HG03103 (cell line): ENCODE data around the gene HSBP1L1.

ENCODE experiments used
- ATAC-seq: cut with Tn5 transposase; IDR thresholded peaks from one replicate; pipeline ENCODE4 v1.9.1; 2021; ENCODE audit warnings: low read depth; ENCODE audit not compliant: unreplicated experiment

HSBP1L1 gene

DNA sequence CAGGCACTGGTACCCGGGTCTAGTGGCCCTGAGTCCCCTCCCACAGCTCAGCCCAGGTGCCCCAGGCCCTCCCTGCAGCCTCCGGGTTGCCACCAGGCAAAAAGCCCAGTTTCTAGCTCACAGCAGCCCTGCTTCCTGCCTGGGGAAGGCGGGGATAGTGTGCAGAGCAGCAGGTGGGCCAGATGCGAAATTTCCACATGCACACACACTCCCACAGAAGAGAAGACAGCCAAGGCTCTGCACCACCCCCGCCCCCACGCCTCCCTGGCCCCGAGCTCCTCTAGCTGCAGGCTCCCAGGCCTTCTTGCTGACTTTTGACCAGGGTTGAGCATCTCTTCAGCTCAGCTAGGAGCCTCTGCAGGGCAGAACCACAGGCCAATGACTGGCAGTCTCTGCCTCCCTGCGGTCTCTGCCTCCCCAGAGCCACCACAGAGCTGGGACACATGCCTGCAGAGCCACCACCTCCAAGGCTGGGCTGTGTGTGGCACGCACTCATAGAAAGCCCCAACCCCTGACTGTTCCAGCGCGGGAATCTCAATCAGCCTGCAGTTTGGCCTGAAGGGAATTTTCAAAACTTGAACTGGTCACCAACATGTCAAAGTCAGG lies 20.2 kb upstream of the HSBP1L1 start:
- ATAC-seq: no peak

DNA sequence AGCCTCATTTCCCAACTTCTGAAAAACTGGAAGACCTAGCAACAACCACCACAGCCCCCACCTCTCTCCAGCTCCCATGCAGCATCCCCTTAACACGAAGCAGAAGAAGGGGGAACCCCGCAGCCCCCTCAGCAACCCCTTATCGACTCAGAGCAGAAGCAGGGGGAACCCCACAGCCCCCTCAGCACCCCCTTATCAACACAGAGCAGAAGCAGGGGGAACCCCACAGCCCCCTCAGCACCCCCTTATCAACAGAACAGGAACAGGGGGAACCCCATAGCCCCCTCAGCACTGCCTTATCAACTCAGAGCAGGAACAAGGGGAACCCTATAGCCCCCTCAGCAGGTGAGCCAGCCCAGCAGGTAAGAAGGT lies 19.7 kb upstream of the HSBP1L1 start:
- ATAC-seq: no peak

DNA sequence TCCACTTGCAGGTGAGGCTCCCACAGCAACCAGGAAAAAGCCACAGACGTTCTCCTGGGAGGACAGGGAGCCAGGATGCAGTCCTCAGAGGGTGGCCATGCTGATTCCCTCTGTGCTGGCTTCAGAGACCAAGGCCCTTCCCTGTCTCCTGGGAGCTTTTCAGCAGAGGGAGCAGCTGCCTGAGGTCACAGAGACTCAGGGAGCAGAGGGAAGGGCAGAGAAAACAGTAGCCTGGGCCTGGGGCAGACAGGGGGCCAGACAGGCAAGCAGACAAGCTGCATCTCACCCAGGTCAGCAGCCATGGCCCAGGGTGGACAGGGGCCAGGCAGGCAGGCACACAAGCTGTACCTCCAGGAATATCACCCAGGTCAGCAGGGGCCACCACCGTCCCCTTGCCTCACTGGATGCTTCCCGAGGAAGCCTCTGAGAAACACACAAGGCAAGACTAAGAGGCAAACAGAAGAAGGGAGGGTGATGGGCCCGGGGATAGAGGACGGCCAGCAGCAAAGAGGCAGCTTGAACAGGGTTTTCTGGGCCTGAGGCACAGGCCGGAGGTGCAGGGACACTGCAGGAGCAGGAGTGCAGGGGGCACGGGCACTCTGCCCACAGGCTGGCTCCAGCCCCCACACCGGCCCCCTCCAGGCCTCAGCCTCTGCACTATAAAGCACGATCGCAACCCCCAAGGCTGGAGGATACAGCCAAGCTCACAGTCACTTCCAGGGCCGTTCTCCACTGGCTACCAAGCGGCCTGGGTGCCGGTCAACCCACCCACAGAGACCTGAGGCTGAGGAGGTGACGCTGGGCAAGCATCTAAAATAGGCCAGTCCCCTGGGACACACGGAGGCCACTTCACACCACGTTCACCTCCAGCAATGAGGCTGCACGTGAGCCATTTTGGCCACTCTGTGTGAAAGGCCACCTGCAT lies 19.1 kb upstream of the HSBP1L1 start:
- no peak for ATAC-seq

DNA sequence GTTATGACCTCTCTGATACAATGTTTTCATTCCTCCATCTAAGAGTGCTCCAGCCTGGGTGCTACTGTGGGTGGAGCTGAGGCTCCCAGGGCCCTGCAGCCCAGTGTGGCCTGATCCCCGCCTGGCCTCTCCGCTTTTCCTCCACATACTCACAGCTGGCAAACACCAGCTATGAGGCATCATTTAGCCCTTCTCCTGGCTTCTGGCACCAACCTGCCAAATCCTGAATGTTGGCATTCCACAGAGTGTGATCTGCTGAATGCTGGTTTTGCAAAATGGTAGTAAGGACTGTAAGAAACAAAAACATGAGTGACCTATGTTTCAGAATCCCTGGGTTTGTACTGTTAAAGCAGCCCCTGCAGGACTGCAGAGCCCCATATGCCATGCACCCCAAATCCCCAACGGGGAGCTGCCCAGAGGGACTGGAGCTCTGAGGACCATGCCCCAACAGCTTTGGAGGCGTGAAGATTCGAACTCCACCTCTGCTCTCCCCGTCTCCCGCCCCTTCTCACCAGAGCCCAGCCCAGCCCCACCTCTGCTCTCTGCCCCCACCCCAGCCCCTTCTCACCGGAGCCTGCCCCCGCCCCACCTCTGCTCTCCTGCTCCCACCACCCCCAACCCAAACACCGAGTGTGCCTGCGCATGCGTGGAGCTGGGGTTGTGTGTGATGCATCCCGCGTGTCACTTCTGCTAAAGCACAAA lies 17.2 kb upstream of the HSBP1L1 start:
- no peak for ATAC-seq

DNA sequence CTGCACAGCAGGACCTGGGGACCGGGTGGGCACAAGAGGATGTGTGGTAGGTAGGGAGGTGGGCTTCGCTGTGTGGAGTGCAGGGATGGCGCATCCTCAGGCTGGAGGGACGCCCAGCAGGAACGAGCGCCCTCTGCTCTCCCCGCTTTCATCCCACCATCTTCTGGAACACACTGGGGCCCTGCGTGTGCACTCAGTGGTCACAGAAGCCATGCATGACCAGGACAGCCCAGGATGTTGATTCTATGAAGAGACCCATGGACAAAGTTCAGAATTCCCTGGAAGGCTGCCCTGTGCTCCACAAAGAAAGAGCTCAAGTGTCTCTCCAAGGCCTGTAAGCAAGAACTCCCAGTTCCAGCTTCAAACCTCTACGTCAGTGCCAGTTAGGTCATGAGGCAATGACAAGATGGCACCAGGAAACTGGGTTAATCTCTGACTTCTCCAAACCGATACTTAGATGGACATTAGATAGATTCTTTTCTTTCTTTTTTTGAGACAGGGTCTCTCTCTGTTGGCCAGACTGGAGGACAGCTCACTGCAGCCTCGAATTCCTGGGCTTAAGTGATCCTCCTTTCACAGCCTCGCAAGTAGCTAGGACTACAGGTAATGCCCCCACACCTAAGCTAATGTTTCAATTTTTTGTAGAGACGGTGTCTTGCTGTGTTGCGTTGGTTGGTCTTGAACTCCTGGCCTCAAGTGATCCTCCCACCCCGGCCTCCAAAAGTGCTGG lies 16.4 kb upstream of the HSBP1L1 start:
- no peak for ATAC-seq

DNA sequence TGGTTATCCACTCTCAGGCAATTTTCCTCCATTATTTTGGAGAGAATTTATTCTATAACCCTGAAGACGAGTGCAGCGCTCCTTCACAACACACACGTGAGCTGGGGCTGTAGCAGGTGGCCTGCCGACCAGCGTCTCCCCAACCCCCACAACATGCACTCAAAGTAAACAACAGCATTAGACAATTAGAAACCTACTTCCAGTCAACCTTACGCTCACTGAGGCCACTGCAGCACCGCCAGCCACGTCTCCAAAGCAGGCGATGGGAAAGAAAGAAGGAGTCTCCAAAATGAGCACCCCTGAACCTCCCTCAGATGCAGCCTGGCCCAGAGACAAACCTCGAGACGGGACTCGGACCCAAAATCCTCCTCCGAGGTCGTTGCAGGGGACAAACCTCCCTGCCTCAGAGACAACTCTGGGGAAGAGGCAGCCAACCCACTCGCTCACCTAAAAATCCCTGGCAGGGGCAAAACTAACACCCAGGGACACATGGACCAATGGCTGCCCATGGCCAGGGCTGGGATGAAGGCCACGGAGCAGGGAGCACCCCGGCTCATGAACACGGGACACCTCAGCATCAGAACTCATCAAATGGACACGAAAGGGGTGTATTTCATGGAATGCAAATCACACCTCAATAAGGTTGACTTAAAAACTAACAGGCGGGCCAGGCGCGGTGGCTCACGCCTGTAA lies 15.6 kb upstream of the HSBP1L1 start:
- ATAC-seq: no peak

DNA sequence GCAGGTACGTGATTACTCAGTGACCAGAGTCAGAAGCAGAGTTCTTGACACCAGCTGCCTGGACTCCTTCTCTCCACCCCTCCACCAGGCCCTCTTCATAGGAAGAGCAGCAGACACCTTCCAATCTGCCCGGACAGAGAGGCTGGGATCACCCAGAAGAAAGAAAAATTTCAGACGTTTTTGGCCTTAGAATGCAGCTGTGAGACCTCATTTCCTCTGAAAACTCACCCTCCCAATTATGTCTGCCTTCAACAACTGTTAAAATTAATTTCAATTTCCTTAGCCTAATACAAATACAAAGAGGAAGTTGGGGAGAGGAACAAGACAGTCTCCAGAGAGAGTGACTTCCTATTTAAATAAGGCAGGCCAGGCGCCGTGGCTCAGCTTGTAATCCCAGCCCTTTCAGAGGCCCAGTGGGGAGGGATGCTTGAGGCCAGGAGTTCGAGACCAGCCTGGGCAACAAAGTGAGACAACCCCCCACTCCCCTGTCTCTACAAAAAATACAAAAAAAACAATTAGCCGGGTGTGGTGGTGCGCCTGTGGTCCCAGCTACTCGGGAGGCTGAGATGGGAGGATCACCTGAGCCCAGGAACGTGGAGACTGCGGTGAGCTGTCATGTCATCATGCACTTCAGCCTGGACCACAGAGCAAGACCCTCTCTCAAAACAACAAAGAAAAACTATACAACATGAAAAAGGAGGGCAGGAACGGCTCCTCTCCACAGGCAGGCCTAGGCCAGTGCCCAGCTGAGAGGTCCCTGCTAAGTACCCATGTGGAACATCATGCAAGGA lies 14.6 kb upstream of the HSBP1L1 start:
- ATAC-seq: no peak

DNA sequence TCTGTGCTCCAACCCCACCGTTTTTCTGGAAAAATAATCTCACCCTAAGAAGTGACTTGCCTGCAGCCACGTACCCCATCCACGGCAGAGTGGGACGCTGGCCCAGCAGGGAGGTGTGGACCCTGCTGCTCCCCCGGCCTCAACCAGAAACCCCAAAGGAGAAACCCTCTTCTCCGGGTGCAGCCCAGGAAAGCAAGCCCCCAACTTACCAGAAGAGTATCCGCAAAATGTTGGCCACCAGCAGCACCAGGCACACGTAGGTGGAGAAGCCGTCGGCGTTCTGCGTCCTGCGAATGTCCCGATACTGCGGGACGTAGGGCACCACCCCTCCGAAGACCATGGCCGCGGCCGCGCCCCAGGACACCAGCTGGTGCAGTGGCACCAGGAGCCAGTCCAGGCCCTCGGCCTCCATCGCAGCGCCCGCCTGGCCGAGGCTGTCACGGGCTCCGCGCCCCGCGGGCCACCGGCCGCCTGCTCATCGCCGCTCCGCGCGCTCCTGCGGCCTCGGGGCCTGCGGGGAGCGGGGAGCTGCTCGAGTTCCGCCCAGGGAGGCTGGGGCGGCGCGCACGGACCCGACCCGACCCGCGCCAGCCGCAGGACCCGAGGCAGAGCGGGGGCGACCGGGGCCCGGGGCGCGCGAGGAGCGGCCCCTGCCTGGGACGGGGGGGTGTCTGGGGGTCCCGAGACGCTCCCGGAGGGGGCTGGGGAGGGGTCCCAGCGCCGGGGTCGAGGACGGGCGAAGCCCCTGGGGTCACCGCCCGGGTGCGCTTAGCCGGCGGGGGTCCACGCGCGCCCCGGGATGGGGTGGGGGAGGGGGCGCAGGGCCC lies 13.7 kb upstream of the HSBP1L1 start:
- peak; percentile 18 for ATAC-seq

DNA sequence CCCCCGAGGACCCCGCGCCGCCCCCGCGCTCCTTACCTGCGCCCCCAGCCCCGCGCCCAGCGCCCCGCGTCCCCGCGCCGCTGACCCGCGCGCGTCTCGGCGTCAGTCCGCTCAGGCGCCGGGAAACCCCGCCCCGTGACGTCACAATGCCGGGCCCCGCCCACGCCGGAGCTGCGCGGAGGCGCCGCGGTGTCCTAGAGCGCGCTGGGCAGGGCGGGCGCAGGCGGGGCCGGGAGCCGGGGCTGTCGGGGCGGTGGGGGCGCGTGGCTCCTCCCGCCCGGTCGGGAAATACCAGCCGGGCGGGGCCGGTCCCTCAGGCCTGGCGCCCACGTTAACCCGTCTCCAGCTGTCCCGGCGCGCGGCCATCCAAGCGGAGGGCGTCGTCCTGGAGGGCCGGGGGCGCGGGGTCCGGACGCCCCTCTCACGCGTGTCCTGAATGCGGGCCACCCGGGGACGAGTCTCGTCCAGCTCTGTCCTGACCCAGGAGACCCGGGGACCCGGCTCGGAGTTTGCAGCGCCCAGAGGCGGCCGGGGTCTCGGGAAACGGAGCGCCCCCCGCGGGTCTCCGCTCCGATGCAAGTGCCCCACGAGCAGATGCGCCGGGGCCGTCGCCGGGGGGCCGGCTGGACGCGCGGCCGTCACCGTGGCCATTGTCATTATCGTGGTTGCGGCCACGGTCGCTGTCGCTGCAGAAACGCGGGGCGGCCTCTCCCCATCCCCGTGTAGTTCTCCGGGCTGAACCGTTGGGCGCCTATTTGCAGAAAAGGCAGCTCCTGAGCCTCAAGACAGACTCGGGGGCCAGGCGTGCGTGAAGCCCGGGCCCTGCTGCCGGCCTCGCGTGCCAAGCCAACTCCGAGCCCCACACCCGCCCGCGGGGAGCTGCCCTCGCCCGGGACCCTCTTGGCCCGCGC lies 12.6 kb upstream of the HSBP1L1 start, which contains the start of gene SLC66A2:
Gene SLC66A2 (minus strand): TSS at position 109 of the 911 bp plus-strand sequence. CDS start 727 bp downstream, outside the sequence.
- peak; percentile 74 for ATAC-seq

DNA sequence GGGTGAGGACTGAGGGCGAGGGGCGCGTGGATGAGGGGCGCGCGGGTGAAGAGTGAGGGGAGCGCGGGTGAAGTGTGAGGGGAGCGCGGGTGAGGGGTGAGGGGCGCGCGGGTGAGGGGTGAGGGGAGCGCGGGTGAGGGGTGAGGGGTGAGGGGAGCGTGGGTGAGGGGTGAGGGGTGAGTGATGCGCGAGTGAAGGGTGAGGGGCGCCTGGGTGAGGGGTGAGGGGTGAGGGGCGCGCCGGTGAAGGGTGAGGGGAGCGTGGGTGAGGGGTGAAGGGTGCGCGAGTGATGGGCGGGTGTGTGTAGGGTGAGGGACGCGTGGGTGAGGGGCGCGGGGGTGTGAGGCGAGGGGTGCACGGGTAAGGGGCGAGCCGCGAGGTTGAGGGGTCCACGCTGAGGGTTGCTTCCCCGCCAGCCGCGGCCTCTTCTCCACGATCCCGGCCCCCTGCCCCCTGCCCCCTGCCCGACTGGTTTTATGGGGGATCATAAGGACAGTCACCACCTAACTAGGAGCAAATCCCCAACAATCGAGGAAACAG lies 11.9 kb upstream of the HSBP1L1 start:
- ATAC-seq: no peak

DNA sequence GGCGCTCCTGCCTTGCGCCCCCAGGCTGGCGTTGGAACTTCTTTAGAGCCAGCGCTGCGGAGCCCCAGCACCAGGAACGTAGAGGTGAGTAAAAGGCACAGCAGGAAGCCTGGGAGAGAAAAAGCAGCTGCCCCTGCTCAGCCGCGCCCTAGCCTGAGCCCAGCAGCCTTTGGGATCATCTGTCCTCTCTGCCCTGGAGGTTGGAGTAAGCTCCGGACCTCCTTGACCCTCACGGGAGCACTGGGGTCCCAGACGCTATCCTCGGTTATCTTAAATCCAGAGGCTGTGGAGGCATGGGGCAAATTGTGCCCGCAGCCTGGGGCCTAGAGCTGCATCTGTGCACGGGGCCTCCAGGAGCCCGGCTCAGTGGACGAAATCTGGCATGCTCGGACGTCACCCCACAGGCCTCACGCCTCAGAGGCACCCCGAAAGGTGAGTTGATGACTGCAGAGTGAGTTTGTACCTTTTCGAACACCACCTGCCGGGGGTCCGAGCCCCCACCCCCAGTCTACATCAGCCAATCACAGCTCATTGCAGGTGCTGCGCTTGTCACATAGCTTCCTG lies 11.4 kb upstream of the HSBP1L1 start:
- ATAC-seq: no peak

DNA sequence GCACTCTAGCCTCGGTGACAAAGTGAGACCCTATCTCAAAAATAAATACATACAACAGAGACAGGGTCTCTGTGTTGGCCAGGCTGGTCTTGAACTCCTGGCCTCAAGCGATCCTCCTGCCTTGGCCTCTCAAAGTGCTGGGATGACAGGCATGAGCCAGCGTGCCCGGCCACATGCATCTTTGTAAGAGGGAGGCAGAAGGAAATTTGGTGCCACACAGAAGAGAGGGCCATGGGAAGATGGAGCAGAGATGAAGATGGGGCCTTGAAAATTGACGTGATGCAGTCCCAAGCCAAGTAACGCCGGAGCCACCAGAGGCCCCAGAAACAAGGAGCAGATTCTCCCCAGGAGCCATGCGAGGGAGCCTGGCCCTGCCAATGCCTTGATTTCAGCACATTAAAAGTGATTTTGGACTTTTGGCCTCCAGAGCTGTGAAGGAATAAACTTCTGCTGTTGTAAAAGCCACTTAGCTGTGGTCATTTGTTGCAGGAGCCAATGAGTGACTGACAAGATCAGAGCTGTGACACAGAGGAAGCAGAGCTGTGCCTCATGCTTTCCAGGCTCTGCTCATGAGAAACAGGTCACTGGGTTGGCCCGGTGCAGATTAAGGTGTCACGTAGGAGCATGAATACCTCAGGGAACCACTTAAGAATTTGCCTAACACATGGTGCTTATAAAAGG lies 10.3 kb upstream of the HSBP1L1 start:
- no peak for ATAC-seq

DNA sequence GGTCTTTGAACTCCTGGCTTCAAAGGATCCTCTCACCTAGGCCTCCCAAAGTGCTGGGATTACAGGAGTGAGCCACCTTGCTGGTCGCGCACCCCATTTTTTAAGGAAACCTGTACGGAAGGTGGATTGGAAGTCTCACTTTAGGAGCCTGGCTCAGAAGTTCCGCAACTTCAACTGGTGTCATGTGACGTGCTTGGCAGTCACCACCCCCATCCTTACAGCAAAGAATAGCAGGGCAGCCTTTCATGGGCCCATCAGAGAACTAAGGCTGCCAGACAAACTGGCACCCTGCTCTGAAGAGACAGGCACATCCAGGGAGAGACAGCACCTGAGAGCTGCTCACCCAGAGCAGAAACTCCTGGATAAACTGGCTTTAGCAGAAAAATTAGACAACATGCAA lies 9.7 kb upstream of the HSBP1L1 start:
- ATAC-seq: no peak

DNA sequence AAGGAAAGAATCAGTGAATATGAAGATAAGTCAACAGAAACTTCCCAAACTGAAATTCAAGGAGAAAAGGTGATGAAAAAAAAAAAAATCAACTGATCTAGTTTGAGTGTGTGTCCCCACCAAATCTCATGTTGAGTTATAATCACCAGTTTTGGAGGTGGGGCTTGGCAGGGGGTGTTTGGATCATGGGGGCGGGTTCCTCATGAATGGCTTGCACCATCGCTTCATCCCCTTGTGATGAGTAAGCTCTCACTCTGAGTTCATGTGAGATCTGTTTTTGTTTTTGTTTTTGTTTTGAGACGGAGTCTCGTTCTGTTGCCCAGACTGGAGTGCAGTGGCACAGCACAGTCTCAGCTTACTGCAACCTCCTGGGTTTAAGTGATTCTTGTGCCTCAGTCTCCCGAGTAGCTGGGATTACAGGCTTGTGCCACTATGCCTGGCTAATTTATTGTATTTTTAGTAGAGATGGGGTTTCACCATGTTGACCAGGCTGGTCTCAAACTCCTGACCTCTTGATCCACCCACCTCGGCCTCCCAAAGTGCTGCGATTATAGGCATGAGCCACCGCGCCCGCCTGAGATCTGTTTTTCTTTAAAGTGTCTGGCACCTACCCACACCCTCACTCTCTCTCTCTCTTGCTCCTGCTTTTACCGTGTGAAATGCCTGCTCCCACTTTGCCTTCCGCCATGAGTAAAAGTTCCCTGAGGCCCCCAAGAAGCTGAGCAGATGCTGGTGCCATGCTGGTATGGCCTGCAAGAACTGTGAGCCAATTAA lies 9.0 kb upstream of the HSBP1L1 start:
- ATAC-seq: no peak

DNA sequence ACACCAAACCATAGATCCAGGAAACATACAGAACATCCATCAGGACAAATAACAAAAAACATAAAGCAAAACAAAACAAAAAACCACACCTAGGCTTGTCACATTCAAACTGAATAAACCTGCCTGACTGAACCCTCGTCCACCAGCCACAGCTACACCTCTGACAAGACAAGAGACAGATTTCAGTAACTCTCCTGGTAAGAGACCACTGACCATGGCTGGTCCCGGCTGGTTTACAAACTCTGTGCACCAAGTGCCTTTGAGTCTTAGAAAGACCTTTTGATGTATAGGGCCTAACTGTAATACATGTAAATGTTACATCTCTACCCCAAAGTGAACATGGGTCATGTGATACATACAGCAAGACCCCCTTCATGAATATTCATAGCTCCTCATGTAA lies 8.2 kb upstream of the HSBP1L1 start:
- ATAC-seq: no peak

DNA sequence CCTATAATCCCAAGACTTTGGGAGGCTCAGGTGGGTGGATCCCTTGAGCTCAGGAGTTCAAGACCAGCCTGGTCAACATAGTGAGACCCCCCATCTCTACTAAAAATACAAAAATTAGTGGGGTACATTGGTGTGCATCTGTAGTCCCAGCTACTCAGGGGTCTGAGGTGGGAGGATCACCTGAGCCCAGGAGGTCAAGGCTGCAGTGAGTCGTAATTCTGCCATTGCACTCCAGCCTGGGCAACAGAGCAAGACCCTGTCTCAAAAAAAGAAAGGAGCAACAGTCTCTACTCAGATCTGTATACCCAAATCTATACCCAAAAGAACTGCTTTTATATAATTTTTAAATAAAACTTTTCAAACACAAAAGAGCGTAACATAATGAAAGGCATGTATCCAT lies 5.5 kb upstream of the HSBP1L1 start:
- ATAC-seq: no peak
